Measurements from ENCODE around the gene RPL13A. TPM values are rescaled to one million over a fixed set of nuclear protein-coding genes. Genes with fewer than 3 reads are reported as not detected.
"Not testable (repeated sequence)": the region's sequence is repeated elsewhere in the genome, so short reads cannot be mapped to it uniquely, and the experiment has no call there.

RPL13A gene
- 1,000 to 10,000 TPM; 1,658 to 1,769 TPM for total RNA-seq
- long read RNA-seq, donor 1, transcript RPL13A-201 (8 exons, 1,181 nt), result major isoform, 108 of 122 reads
- long read RNA-seq, donor 1, partial matches to known transcripts, result 7 of 122 reads
- long read RNA-seq, donor 1, other reads (novel, unspliced or antisense), result 2 of 122 reads
- long read RNA-seq, donor 2, transcript RPL13A-214 (8 exons, 1,122 nt), result minor isoform, 21 of 1,998 reads
- long read RNA-seq, donor 2, transcript RPL13A-201 (8 exons, 1,181 nt), result major isoform, 1,889 of 1,998 reads
- long read RNA-seq, donor 2, partial matches to known transcripts, result 54 of 1,998 reads
- long read RNA-seq, donor 2, other reads (novel, unspliced or antisense), result 28 of 1,998 reads

DNA sequence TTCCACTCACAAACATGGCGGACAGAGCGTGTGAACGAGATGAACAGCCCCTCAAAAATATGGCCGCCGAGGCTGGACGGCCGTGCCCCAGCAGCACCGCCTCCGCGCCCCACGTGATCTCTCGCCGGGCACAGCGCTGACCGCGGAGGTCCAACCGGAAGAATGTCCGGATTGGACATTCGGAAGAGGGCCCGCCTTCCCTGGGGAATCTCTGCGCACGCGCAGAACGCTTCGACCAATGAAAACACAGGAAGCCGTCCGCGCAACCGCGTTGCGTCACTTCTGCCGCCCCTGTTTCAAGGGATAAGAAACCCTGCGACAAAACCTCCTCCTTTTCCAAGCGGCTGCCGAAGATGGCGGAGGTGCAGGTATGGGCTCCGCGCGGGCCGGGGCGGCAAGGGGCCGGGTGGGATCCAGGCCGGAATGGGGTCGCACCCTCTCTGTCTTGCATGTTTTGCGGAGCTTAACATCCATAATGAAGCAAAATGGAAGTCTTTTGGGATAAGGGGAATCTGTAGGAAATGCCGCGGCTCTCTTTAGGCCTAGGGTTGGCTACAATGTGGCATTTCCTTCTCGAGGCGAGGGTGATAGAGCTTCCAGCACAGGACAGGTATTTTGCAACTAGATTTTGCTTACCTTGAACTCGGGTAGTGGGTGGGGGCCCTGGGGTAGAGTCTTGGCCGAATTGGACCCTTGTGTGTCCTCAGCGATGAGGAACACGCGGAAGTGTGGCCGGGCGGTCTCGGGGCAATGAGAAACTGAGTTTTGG is at the start of gene RPL13A:
TSS of gene RPL13A (plus strand) at position 332 of the 769 bp plus-strand sequence. CDS start at position 354, 22 bp downstream.
- intact Hi-C loops (cut with DNase I), result no loop called here

DNA sequence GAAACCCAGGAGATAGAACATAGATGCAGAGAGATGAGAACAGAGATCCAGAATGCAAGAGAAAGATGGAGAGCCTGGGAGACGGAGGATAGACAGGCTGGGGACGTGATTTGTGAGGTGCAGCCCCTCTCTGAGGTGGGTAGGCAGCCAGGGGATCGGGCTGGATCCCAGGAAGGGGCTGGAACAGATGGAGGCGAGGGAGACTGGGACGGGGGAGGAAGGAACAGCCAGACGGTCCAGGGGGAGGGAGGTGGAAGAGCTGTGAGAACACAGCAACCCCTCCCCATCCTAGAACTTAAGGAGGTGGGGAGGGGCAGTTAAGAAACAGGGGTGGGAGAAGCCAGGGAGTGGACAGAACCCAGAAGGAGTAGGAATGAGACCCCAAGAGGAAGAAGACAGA is 49.1 kb upstream of the RPL13A start:
- intact Hi-C loops (cut with DNase I), result no loop called here
- no peak for DNase-seq (ENCODE audit: low spot score)

More for the DNA sequence above, at the start of gene RPL13A:
- DNase-seq (ENCODE audit: low spot score), result peak; percentile 100

DNA sequence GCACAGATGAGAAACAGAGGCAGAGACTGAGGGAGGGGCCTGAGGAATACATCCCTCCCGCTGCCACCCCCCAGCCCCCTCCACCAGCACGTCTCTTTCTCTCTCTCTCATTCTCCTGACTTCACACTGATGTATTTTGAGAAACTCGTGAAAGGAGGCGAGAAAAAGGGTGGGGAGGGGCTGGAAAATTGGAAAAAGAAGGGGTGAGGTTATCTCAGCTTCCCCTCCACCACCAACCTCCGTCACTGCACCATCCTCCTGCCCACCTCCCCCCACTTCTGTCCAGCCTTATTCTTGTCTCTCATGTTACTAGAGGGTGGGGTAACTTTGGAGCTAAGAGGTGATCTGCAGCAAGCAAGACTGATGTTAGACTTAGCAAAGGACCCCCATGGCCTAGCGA is 47.6 kb upstream of the RPL13A start:
- intact Hi-C loops (cut with DNase I), result loop anchor here (2.0 to 5.0 kb wide), 3 partner anchors 48 to 213 kb away; no protein-coding TSS in a partner anchor

DNA sequence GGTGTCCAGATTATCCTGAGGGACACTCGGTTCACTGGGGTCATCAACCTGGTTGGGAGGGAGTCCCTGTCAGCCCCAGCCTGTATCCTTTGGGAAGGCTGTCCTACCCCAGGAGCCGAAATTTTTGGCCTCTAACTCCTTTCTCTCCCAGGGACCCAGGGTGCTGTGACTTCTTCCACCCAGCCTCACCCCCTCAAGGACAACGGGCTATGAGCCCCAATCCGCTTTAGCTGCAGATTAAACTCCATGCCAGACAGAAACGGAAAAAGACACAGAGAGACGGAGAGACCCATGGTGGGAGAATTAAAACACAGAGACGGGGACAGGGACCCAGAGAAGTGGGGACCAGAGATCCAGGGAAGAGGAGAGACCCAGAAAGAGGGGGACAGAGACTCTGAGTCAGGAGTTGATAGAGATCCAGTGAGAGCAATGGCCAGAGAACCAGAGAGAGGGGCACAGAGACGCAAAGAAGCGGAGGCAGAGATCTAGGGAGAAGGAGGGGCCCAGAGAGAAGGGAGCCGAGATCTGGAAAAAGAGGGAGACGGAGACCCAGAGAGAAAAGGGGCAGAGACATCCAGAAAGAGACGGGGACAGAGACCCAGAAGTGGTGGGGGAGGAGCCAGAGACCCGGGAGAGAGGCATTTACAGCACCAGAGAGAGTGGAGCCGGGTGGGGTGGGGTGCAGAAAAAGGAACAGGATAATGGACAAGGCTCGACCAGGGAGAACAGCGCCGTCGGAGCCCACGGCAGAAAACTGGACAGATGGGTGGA is 46.8 kb upstream of the RPL13A start:
- no peak for DNase-seq (ENCODE audit: low spot score)
- intact Hi-C loops (cut with DNase I), result loop anchor here (2.0 to 5.0 kb wide), 3 partner anchors 48 to 213 kb away; no protein-coding TSS in a partner anchor

More for the DNA sequence above, 47.6 kb upstream of the RPL13A start:
- no peak for DNase-seq (ENCODE audit: low spot score)

DNA sequence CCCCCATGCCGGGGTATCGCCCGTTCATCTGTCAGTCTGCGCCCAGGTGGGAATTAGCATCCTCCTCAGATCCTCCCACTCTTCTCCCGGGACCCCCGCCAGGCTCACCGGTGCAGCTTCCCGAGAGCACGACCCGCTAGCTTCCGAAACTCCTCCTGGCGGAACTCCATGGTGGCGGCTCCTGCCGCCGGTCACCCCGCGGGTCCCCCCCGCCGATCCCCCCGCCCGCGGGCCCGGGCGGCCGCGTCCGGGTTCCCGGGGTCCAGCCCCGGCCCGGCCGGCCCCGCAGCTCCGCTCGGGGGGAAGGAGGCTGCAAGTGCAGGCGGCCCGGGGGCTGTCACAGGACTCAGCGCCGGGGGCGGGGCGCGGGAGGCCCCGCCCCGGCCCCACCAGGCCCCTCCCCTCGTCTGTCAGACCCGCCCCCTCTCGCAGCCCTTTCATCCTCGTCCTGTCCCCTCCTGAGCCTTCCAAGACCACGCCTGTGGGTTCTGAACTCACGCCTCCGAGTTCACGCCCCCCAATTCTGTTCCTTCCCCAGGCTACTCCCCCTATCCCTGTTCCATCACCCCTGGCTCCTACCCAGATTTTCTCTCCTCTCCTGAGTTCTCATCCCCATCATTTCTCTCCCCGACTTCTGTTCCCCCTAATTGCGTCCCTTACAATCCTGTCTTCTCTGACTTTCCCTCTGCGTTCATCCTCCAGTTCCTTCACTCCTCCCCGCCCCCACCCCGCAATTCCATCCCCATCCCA is 46.0 kb upstream of the RPL13A start, which contains the start of gene SLC17A7:
TSS of gene SLC17A7 (minus strand) at position 318 of the 750 bp plus-strand sequence. CDS start at position 170, 148 bp downstream.
- no peak for DNase-seq (ENCODE audit: low spot score)
- intact Hi-C loops (cut with DNase I), result loop anchor here (2.0 to 5.0 kb wide), 3 partner anchors 49 to 214 kb away; no protein-coding TSS in a partner anchor

DNA sequence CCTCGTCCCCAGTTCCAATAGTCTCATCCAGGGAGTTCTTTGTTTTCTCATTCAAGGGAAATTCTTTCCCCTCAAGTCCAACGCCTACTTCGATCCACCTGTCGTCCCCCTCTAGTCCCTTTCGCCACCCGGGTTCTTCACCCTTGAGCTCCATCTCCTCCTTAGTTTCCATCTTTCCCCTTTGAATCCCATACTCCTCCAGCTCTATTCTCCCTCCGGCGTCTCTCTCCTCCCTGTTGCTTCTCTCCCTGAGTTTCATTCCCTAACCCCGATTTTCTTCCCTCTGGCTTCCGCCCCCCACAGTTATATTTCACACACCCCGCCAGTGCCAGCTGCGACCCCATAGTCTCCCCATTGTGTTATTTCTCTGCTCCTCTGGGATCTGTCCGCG is 45.5 kb upstream of the RPL13A start:
- intact Hi-C loops (cut with DNase I), result loop anchor here (2.0 to 5.0 kb wide), 3 partner anchors 50 to 215 kb away; no protein-coding TSS in a partner anchor
- DNase-seq (ENCODE audit: low spot score), result no peak

DNA sequence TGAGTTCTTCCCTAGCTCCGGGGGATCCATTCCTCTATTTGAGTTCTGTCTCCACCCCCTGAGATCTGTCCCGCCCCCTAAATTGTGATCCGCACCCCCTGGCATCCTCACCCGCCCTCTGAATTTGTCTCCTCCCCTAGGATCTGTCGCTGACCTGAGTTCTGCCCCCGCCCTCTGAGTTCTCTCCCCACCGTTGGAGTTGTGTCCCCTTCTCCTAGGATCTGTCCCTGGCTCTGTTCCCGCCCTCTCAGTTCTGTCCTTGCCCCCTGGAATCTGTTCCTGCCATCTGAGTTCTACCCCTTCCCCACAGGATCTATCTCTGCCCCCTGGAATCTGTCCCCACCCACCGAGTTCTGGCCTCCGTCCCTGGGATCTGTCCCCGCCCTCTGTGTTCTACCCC is 45.1 kb upstream of the RPL13A start:
- intact Hi-C loops (cut with DNase I), result loop anchor here in 1 of 2 donors (5.0 kb wide), 2 partner anchors 50 to 215 kb away; no protein-coding TSS in a partner anchor
- no peak for DNase-seq (ENCODE audit: low spot score)

DNA sequence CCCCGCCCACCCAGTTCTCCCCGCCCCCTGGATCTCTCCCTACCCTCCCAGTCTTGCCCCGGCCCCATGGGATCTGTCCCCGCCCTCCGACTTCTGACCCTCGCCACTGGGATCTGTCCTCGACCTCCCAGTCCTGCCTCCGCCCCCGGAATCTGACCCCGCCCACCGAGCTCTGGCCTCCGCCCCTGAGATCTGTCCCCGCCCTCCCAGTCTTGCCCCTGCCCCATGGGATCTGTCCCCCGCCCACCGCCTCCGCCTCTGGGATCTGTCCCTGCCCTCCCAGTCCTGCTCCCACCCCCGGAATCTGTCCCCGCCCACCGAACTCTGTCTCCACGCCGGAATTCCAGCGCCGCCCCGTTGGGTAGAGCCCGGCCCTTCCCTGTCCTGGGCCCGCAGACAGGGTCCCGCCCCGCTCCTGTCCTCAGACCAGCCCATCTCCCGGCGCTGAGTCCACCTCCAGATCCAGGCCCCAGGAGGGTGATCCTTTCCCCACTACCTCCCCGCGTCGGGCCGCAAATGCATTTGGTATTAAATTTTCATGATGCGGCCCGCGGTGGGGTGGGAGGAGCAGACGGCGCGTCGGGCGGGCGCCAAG is 44.5 kb upstream of the RPL13A start:
- intact Hi-C loops (cut with DNase I), result loop anchor here in 1 of 2 donors (5.0 kb wide), 2 partner anchors 51 to 216 kb away; no protein-coding TSS in a partner anchor
- DNase-seq (ENCODE audit: low spot score), result peak; percentile 98

DNA sequence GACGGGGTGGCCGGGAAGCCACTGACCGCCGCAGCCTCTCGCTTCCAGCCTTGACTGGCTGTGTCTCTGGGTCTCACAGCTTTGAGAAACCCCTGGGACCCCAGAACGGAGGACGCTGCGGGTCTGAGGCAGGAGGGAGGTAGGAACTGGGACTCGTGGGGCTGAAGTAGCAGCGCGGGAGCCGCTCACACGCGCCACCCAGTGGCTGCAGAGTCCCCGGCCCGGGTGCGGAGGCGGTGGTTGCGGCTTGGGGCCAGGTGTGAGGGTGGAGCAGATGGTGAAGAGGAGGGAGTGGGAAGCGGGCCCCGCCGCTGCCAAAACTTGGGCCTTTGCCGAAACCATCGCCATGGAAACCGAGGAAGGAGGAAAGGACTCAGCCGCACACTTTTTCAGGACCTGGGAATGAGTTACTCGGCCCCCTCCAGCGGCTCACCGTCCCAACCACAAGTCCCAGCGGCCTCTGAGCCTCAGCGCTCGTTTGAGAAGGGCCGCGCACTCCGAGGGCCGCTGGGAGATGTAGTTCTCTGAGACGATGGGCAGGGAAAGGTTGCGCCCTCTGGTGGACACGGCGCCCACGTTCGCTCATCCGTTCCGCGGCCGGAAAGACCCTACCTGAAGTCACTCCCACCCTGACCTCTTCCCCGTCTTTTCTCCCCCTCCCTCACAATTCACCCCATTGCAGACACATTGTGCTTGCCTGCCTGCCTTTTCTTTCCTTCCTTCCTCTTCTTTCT is 43.9 kb upstream of the RPL13A start:
- DNase-seq (ENCODE audit: low spot score), result peak; percentile 98
- intact Hi-C loops (cut with DNase I), result loop anchor here in 1 of 2 donors (5.0 kb wide), 2 partner anchors 51 to 216 kb away; no protein-coding TSS in a partner anchor

DNA sequence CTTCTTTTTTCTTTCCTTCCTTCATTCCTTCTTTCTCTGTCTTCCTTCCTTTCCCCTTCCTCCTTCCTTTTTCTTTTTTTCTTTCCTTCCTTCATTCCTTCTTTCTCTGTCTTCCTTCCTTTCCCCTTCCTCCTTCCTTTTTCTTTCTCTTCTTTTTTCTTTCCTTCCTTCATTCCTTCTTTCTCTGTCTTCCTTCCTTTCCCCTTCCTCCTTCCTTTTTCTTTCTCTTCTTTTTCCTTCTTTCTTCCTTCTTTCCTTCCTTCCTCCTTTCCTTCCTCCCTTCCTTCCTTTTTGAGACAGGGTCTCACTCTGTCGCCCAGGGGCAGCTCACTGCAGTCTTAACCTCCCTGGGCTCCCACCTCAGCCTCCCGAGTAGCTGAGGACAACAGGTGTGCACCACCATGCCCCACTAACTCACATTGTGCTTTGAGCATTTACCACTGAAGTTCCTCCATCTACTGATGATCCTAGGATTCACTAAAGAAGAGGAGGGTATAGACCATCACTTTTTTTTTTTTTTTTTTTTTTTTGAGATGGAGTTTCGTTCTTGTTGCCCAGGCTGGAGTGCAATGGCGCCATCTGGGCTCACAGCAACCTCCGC is 43.2 kb upstream of the RPL13A start:
- DNase-seq (ENCODE audit: low spot score), result not testable (repeated sequence)
- intact Hi-C loops (cut with DNase I), result loop anchor here in 1 of 2 donors (5.0 kb wide), 2 partner anchors 52 to 217 kb away; no protein-coding TSS in a partner anchor

DNA sequence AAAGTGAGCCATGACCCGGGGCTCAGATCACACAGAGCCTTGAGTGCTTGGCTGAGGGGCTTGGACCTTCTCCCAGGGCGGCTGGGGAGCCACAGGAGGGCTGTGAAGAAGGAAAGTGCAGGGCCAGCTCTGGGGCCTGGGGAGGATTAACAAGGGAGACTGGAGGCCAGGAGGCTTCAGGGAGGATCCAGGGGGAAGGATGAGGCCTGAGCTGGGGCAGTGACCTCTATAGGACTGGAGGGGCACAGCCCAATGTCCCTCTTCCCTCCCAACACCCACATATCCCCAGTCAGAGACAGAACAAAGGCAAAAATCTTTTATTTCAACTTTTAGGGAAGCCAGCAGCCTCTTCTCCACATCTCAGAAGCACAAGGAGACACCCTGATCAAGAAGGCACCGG is 41.4 kb upstream of the RPL13A start:
- intact Hi-C loops (cut with DNase I), result no loop called here
- DNase-seq (ENCODE audit: low spot score), result no peak

DNA sequence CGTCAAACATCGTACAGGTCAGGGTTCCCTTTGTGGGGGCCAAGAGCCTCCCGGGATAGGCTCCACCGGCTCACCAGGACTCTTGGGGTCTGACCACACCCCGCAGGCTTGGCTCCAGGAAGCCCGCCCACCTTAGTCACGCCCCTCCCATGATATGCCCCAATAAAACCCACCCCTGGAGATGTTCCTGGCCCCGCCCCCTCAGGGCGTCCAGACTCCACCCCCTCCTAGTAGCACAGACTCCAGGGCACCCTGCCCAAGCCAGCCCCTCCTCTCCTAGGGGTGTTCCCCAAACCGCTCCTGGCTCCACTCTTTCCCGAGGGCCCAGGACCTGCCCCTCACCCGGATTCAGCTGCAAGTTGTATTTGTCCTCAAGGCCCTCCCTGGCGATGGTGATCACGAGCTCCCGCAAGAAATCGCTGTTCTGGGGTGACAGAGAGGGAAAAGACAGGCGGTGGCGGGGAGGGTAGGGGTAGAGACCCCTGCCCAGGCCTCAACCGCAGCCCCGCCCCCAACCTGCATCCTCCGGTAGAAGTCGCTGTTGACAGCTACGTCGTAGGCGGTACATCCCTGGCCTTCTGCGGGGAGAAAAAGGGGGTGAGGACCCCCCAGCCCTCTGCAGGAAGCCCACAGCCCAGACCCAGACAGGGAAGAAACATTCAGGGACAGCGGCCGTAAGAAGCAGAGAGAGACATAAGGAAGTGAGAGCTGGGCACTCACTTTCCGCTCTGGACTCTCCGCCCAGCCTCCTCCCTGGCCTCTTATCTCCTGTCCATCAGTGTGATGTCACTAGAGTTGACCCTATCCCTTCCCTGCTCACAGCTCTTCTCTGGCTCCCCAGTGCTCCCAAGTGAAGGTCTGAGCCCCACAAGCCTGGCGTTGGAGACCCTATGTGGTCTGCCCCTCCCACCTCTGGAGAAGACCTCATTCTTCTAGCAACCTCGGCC is 39.6 kb upstream of the RPL13A start:
- intact Hi-C loops (cut with DNase I), result no loop called here
- DNase-seq (ENCODE audit: low spot score), result no peak

DNA sequence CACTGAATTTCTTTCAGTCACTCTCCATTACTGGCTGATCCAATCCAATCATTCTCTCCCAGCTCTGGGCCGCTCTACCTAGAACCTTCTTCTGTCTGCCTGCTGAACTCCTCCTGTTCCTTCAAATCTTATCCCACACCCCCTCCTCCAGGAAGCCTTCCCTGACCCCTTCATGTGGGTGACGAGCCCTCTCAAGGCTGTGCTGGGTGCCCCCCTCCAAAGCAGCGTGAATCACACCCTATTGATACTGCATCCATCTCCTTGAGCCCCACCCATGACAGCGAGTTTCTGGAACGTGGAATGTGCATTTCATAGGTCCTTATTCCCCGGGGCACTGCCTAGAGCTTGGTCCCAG is 39.0 kb upstream of the RPL13A start:
- intact Hi-C loops (cut with DNase I), result no loop called here
- DNase-seq (ENCODE audit: low spot score), result no peak

DNA sequence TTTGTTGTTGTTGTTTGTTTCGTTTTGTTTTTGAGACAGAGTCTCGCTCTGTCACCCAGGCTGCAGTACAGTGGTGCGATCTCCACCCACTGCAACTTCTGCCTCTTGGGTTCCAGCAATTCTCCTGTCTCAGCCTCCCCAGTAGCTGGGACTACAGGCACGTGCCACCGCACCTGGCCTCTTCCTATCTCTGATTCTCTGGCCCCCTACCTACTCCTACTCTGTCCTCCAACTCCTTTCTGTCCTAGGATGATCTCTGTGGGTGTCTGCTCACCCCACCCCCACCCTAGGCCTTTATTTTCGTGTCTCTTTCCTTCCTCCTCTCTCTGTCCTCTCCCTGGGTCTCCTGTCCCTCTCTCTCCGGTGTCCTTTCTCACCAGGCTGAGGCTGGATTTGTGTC is 37.0 kb upstream of the RPL13A start:
- intact Hi-C loops (cut with DNase I), result loop anchor here in 1 of 2 donors (5.0 kb wide), 1 partner anchor 683 kb away; no protein-coding TSS in a partner anchor

DNA sequence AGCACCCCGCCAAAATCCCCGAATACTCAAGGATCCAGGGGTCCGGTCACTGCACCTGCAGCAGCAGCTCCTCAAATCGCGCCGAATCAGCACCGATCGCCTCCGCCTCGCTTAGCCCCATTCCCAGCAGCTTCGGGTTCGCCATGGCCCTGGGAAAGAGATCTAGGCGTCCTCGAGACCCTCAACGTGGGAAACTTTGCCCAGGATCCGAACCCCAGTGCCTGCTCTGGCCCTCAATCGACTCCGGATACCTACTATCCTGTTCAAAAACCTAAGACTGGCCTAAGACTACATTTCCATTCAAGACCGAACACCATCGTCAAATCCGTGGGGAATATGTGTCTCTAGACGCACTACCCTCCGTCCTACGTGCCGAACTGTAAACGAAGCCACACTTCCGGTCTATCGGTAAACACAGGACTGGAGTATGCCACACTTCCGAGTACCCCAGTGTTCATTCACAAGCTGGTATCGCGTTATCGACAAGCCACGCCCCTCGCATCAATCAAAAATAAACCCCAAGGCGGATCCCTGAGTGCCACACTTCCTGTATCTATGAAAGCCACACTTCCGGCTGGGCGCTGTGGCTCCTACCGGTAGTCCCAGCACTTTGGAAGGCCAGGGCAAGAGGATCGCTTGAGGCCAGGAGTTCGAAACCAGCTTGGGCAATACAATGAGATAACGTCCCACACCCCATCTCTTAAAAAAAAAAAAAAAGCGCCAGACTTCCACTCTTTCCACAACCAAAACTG is 35.8 kb upstream of the RPL13A start, which contains the start of gene PIH1D1:
TSS of gene PIH1D1 (minus strand) at position 385 of the 752 bp plus-strand sequence. CDS start at position 145, 240 bp downstream.
- DNase-seq (ENCODE audit: low spot score), result peak; percentile 98
- intact Hi-C loops (cut with DNase I), result loop anchor here in 1 of 2 donors (5.0 kb wide), 1 partner anchor 684 kb away; no protein-coding TSS in a partner anchor

More for the DNA sequence above, 37.0 kb upstream of the RPL13A start:
- DNase-seq (ENCODE audit: low spot score), result no peak
